Measurements from ENCODE around the gene ITGBL1. TPM values are rescaled to one million over a fixed set of nuclear protein-coding genes. Genes with fewer than 3 reads are reported as not detected.
"Not testable (repeated sequence)": the region's sequence is repeated elsewhere in the genome, so short reads cannot be mapped to it uniquely, and the experiment has no call there.

ITGBL1 gene
- total RNA-seq, 4 donors from 2014 or later: 0.61 to 6.7 (median 5.0) TPM

DNA sequence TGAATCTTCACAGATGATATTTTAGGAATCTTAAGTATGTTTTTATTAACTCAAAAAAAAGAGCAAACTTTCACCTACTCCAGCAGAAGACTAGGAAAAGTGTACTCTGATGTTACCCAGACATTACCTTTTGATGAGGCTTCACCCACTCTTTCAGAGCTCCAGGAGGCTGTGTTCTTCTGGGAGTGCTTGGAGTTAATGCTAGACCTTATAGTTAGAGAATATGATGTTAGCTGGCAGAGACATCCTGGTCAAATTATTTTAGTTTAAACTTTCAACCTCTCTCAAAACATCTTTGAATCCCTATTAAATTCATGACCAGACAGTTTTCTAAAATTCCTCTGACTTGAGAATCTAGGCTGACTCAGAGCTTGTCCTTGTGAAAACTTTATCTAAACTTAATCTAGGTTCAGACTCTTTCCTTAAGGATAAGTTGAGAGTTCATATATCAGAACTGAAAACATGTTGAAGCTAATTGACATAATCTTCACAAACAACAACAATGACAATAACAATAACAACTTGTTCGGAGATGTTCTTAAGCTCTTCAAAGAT is 82.8 kb downstream of the ITGBL1 start:
- in situ Hi-C loops (cut with MboI; ENCODE audit: low sequenced_read_pairs in 4 of 4): no loop called here
- Histone ChIP-seq H3K4me1 (no peaks in the 10 kb centered on the region), H3K36me3 (no peaks in the 10 kb centered on the region)

GRCh38 chr13:101536079-101536478 is 83.6 kb downstream of the ITGBL1 start:
- TF ChIP-seq POLR2A (IDR thresholded peaks at IDR 0.05): no peak
- no peak for TF ChIP-seq CTCF (IDR thresholded peaks at IDR 0.05 in 4 of 5, conservative IDR thresholded peaks at IDR 0.05 in 1 of 5)
- in situ Hi-C loops (cut with MboI; ENCODE audit: low sequenced_read_pairs in 4 of 4): no loop called here
- Histone ChIP-seq H3K4me3 (no peak overlapping the region), H3K27me3 (no peaks in the 10 kb centered on the region), H3K27ac (no peak overlapping the region), H3K4me1 (no peaks in the 10 kb centered on the region), H3K9me3 (no peaks in the 10 kb centered on the region), H3K36me3 (no peaks in the 10 kb centered on the region)
- DNase-seq (no peak), ATAC-seq (no peak)
- intact Hi-C loops (cut with DNase I; ENCODE audit: low total_unique reads): no loop called here

More for the DNA sequence above, 82.8 kb downstream of the ITGBL1 start:
- no peak overlapping the region for H3K27ac ChIP-seq
- ATAC-seq (no peak), DNase-seq (no peak)
- no peak overlapping the region for H3K4me3 ChIP-seq
- intact Hi-C loops (cut with DNase I; ENCODE audit: low total_unique reads): no loop called here
- TF ChIP-seq POLR2A (IDR thresholded peaks at IDR 0.05) (no peak), CTCF (IDR thresholded peaks at IDR 0.05 in 4 of 5, conservative IDR thresholded peaks at IDR 0.05 in 1 of 5) (no peak)
- H3K27me3 ChIP-seq: no peaks in the 10 kb centered on the region
- no peaks in the 10 kb centered on the region for H3K9me3 ChIP-seq

DNA sequence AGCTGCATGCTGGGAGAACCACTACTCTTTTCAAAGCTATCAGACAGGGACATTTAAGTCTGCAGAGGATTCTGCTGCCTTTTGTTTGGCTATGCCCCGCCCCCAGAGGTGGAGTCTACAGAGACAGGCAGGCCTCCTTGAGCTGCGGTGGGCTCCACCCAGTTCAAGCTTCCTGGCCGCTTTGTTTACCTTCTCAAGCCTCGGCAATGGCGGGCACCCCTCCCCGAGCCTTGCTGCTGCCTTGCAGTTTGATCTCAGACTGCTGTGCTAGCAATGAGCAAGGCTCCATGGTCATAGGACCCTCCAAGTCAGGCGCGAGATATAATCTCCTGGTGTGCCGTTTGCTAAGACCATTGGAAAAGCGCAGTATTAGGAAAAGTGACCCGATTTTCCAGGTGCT is 92.1 kb downstream of the ITGBL1 start:
- in situ Hi-C loops (cut with MboI; ENCODE audit: low sequenced_read_pairs in 4 of 4); H3K9me3 ChIP-seq; ATAC-seq; H3K27me3 ChIP-seq; H3K27ac ChIP-seq; DNase-seq; H3K4me3 ChIP-seq; H3K36me3 ChIP-seq; intact Hi-C loops (cut with DNase I; ENCODE audit: low total_unique reads); H3K4me1 ChIP-seq: not testable (repeated sequence)

DNA sequence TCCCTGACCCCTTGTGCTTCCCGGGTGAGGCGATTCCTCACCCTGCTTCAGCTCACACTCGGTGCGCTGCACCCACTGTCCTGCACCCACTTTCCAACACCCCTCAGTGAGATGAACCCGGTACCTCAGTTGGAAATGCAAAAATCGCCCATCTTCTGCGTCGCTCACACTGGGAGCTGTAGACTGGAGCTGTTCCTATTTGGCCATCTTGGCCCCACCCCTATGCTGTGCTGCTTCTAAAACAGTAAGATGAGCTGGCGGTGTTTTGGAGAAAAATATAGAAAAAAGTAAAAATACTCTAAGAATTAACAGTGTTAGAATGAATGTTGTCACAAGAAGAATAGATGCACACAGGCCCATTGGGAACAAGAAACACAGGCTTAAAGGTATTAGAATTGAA is 92.5 kb downstream of the ITGBL1 start:
- DNase-seq: no peak
- Histone ChIP-seq H3K27me3 (no peaks in the 10 kb centered on the region), H3K9me3 (no peaks in the 10 kb centered on the region), H3K4me3 (no peak overlapping the region), H3K36me3 (no peaks in the 10 kb centered on the region), H3K4me1 (no peaks in the 10 kb centered on the region), H3K27ac (no peak overlapping the region)
- TF ChIP-seq CTCF (IDR thresholded peaks at IDR 0.05 in 4 of 5, conservative IDR thresholded peaks at IDR 0.05 in 1 of 5) (no peak), POLR2A (IDR thresholded peaks at IDR 0.05) (no peak)
- no peak for ATAC-seq
- in situ Hi-C loops (cut with MboI; ENCODE audit: low sequenced_read_pairs in 4 of 4): no loop called here
- intact Hi-C loops (cut with DNase I; ENCODE audit: low total_unique reads): no loop called here

DNA sequence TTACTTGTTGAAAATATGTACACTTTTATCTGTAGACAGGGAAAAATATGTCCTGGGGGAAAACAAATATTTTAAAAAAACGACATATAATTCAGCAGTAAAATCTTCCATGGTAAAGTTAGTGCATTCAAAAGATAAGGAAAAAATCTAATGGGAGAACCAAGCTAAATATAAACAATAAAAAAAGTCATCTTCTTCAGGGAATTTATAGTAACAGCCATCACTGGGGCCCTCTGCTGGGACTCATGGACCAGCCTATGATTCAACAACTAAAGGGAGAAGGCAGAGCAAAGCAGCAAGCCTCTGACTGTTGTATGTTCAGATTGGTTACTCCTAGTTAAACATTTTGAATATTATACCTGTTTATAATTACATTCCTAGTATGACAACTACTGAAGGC is 93.0 kb downstream of the ITGBL1 start:
- TF ChIP-seq CTCF (IDR thresholded peaks at IDR 0.05 in 4 of 5, conservative IDR thresholded peaks at IDR 0.05 in 1 of 5) (no peak), POLR2A (IDR thresholded peaks at IDR 0.05) (no peak)
- Histone ChIP-seq H3K27me3 (no peaks in the 10 kb centered on the region), H3K36me3 (no peaks in the 10 kb centered on the region), H3K27ac (no peak overlapping the region), H3K4me3 (no peak overlapping the region), H3K9me3 (no peaks in the 10 kb centered on the region), H3K4me1 (no peaks in the 10 kb centered on the region)
- no peak for ATAC-seq
- no peak for DNase-seq
- in situ Hi-C loops (cut with MboI; ENCODE audit: low sequenced_read_pairs in 4 of 4) (no loop called here), intact Hi-C loops (cut with DNase I; ENCODE audit: low total_unique reads) (no loop called here)
